ENCODE data around the gene ELK3. TPM values are rescaled to one million over a fixed set of nuclear protein-coding genes. Genes with fewer than 3 reads are reported as not detected.

ELK3 gene
- total and polyA plus RNA-seq, 2 of the 8 experiments (the other 6 are each of a cell fraction or from before 2014, with no cell fraction given) = 3.5 to 14.3 TPM

GRCh38 chr12:96225044-96225855 lies 31.1 kb downstream of the ELK3 start (continued):
- no peak for TF ChIP-seq E2F6 (IDR thresholded peaks at IDR 0.05)
- TF ChIP-seq POLR2AphosphoS5 (IDR thresholded peaks at IDR 0.05; ENCODE audit: low read depth, low read length) = no peak
- no peak for TF ChIP-seq TBP (IDR thresholded peaks at IDR 0.05; ENCODE audit: low read depth, low read length)
- no peak for TF ChIP-seq KDM1A (IDR thresholded peaks at IDR 0.05; ENCODE audit: borderline replicate concordance, low read length)
- no peak for TF ChIP-seq ASH2L (IDR thresholded peaks at IDR 0.05; ENCODE audit: low read length)
- TF ChIP-seq SP1 (IDR thresholded peaks at IDR 0.05; ENCODE audit: low read depth, low read length) = no peak
